B cell (primary cell): ENCODE results near the gene ADGRV1.

ENCODE experiments used
- CTCF ChIP-seq: fragments of 200-600 bp; IDR thresholded peaks from one replicate; pipeline ENCODE4 v1.8.0; 2022; ENCODE audit warnings: antibody characterized with exemption, mild to moderate bottlenecking
- EZH2 ChIP-seq: IDR thresholded peaks from 2 replicates; pipeline ENCODE4 v1.6.1; 2012; ENCODE audit warnings: borderline replicate concordance, low read depth, mild to moderate bottlenecking, moderate library complexity, low read length; ENCODE audit not compliant: insufficient read depth, poor library complexity, severe bottlenecking

GRCh38 chr5:90534922-90535321 lies 23.7 kb upstream of the ADGRV1 start:
- no peak for TF ChIP-seq CTCF
- TF ChIP-seq EZH2 = no peak
